ENCODE results near the gene PYGO2.
A peak's percentile ranks its signal among the peaks of the same experiment; 100 is the strongest.

PYGO2 gene

GRCh38 chr1:154962156-154962749 lies 671 bp upstream of the PYGO2 start:
- TF ChIP-seq, protein P1, sequence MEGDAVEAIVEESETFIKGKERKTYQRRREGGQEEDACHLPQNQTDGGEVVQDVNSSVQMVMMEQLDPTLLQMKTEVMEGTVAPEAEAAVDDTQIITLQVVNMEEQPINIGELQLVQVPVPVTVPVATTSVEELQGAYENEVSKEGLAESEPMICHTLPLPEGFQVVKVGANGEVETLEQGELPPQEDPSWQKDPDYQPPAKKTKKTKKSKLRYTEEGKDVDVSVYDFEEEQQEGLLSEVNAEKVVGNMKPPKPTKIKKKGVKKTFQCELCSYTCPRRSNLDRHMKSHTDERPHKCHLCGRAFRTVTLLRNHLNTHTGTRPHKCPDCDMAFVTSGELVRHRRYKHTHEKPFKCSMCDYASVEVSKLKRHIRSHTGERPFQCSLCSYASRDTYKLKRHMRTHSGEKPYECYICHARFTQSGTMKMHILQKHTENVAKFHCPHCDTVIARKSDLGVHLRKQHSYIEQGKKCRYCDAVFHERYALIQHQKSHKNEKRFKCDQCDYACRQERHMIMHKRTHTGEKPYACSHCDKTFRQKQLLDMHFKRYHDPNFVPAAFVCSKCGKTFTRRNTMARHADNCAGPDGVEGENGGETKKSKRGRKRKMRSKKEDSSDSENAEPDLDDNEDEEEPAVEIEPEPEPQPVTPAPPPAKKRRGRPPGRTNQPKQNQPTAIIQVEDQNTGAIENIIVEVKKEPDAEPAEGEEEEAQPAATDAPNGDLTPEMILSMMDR (IDR thresholded peaks at IDR 0.05; ENCODE audit: borderline replicate concordance, control extremely low read depth, extremely low read depth, insufficient read depth, missing control alignments): no peak
- DNase-seq (ENCODE audit: low spot score): peak; percentile 50
- in situ Hi-C loops (cut with MboI; ENCODE audit: low sequenced_read_pairs, unreplicated experiment): no loop called here

GRCh38 chr1:154960446-154961136 lies 991 bp downstream of the PYGO2 start:
- in situ Hi-C loops (cut with MboI; ENCODE audit: low sequenced_read_pairs, unreplicated experiment): no loop called here
- DNase-seq (ENCODE audit: low spot score): no peak
- TF ChIP-seq, protein P1 (IDR thresholded peaks at IDR 0.05; ENCODE audit: borderline replicate concordance, control extremely low read depth, extremely low read depth, insufficient read depth, missing control alignments): no peak

GRCh38 chr1:154959426-154959780 lies 2.2 kb downstream of the PYGO2 start:
- in situ Hi-C loops (cut with MboI; ENCODE audit: low sequenced_read_pairs, unreplicated experiment): no loop called here
- TF ChIP-seq, protein P1 (IDR thresholded peaks at IDR 0.05; ENCODE audit: borderline replicate concordance, control extremely low read depth, extremely low read depth, insufficient read depth, missing control alignments): no peak
- DNase-seq (ENCODE audit: low spot score): no peak

DNA sequence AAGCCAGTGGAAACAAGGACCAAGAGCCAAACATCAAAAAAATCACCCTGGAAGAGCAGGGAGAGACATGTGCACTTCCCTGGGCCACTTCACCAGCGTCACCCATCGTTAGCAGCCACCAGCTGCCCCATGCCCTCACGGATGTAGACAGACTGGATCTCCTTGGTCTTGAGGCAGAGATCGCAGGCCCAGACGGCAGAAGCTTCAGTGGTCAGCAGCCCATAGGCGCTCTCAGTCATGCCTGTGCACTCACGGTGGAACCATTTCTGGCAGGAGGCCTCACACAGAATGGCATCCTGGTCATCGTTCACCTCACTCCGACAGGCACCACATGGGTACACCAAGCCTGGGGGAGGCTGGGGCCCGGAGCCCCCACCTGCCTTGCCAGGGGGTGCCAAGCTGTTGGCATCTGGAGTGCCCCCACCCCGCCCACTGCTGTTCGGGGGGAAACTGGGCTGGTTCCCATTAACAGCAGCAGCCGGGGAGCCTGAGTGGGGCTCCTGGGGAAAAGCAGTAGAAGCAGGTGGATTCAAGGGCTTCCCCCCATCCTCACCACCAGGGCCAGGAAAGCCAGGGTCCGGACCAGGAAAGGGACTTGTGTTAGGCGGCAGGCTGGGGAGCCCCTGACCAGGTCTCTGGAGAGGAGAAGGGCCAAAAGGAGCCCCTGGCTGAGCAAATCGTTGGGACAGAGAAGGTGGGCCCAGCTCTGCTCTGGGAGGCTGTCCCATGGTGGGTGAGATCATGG lies 2.7 kb downstream of the PYGO2 start:
- DNase-seq (ENCODE audit: low spot score): no peak
- TF ChIP-seq, protein P1 (IDR thresholded peaks at IDR 0.05; ENCODE audit: borderline replicate concordance, control extremely low read depth, extremely low read depth, insufficient read depth, missing control alignments): no peak
- in situ Hi-C loops (cut with MboI; ENCODE audit: low sequenced_read_pairs, unreplicated experiment): no loop called here

- no peak for DNase-seq (ENCODE audit: low spot score)
- in situ Hi-C loops (cut with MboI; ENCODE audit: low sequenced_read_pairs, unreplicated experiment): no loop called here
- TF ChIP-seq, protein P1 (IDR thresholded peaks at IDR 0.05; ENCODE audit: borderline replicate concordance, control extremely low read depth, extremely low read depth, insufficient read depth, missing control alignments): no peak
These were observed 3.5 kb downstream of the PYGO2 start for GRCh38 chr1:154958036-154958435.

GRCh38 chr1:154957091-154957657 lies 4.4 kb downstream of the PYGO2 start:
- in situ Hi-C loops (cut with MboI; ENCODE audit: low sequenced_read_pairs, unreplicated experiment): no loop called here
- DNase-seq (ENCODE audit: low spot score): no peak
- TF ChIP-seq, protein P1 (IDR thresholded peaks at IDR 0.05; ENCODE audit: borderline replicate concordance, control extremely low read depth, extremely low read depth, insufficient read depth, missing control alignments): no peak

Data from GM13976 (cell line).